DOHH2 (cell line): ENCODE data around the gene NSD2.

Source experiments
- H3F3A ChIP-seq: fragments of 200-600 bp; sonication (generic), shearing (Covaris generic); 2 replicates; pipeline ENCODE4 v1.6.0; 2016; ENCODE audit warnings: antibody characterized with exemption, mild to moderate bottlenecking; ENCODE audit not compliant: control insufficient read depth, insufficient read depth
- H3K27ac ChIP-seq: fragments of 200-600 bp; sonication (generic); 2 replicates; pipeline ENCODE4 v1.5.1; 2014; ENCODE audit warnings: low read depth, mild to moderate bottlenecking, low read length, moderate library complexity
- H3K27me3 ChIP-seq: fragments of 200-600 bp; sonication (generic); 2 replicates; pipeline ENCODE4 v1.6.1; 2014; ENCODE audit warnings: mild to moderate bottlenecking, low read length, mixed read lengths; ENCODE audit not compliant: control insufficient read depth
- H3K36me3 ChIP-seq: fragments of 200-600 bp; sonication (generic); 2 replicates; pipeline ENCODE4 v1.6.1; 2014; ENCODE audit warnings: mild to moderate bottlenecking, low read length, moderate library complexity, mixed read lengths; ENCODE audit not compliant: control insufficient read depth
- H3K4me1 ChIP-seq: fragments of 200-600 bp; sonication (generic); 2 replicates; pipeline ENCODE4 v1.6.1; 2014; ENCODE audit warnings: mild to moderate bottlenecking, low read length, mixed read lengths; ENCODE audit not compliant: control insufficient read depth
- H3K4me2 ChIP-seq: fragments of 200-600 bp; sonication (generic); 2 replicates; pipeline ENCODE4 v1.6.0; 2014; ENCODE audit warnings: mild to moderate bottlenecking, low read length, moderate library complexity
- H3K4me3 ChIP-seq: fragments of 200-600 bp; sonication (generic); 2 replicates; pipeline ENCODE4 v1.5.1; 2014; ENCODE audit warnings: mild to moderate bottlenecking, low read length, mixed read lengths
- H3K79me2 ChIP-seq: fragments of 200-600 bp; sonication (generic); 2 replicates; pipeline ENCODE4 v1.6.1; 2014; ENCODE audit warnings: mild to moderate bottlenecking, low read length, mixed read lengths; ENCODE audit not compliant: control insufficient read depth
- H3K9me2 ChIP-seq: fragments of 200-600 bp; sonication (generic); replicated peaks from 2 replicates; pipeline ENCODE4 v1.6.1; 2014; ENCODE audit warnings: mild to moderate bottlenecking, low read length, mixed read lengths; ENCODE audit not compliant: control insufficient read depth
- H3K9me3 ChIP-seq: fragments of 200-600 bp; sonication (generic); 2 replicates; pipeline ENCODE4 v1.6.1; 2014; ENCODE audit warnings: antibody characterized with exemption, low read length, mixed read lengths; ENCODE audit not compliant: control insufficient read depth, insufficient read depth
- H4K20me1 ChIP-seq: fragments of 200-600 bp; sonication (generic); 2 replicates; pipeline ENCODE4 v1.6.0; 2014; ENCODE audit warnings: low read depth, mild to moderate bottlenecking, antibody characterized with exemption, low read length, moderate library complexity; ENCODE audit not compliant: control insufficient read depth, insufficient read depth
- EZH2phosphoT487 ChIP-seq: fragments of 200-600 bp; sonication (generic); IDR thresholded peaks from 2 replicates; pipeline ENCODE4 v1.6.1; 2017; ENCODE audit warnings: borderline replicate concordance, mild to moderate bottlenecking, antibody characterized with exemption, low read length, moderate library complexity, mixed read lengths
- TF ChIP-seq, protein P1 (sequence below): fragments of 200-600 bp; sonication (generic); IDR thresholded peaks from one replicate; pipeline ENCODE4 v1.5.1; 2014; ENCODE audit warnings: antibody characterized with exemption, mild to moderate bottlenecking, low read depth, low read length; ENCODE audit not compliant: poor library complexity, severe bottlenecking

NSD2 gene

GRCh38 chr4:1962980-1963379 is 91.8 kb downstream of the NSD2 start:
- Histone ChIP-seq H3K4me3 (no peak overlapping the region), H3K4me1 (no peaks in the 10 kb centered on the region), H3K9me2 (no peaks in the 10 kb centered on the region), H3K79me2 (peaks cover 7% of the 10 kb centered on the region; the same call in 1 of the 2 replicates), H3K27me3 (no peaks in the 10 kb centered on the region), H3K27ac (no peak overlapping the region), H4K20me1 (no peaks in the 10 kb centered on the region; the same call in 1 of the 2 replicates), H3K4me2 (no peak overlapping the region), H3F3A (peaks cover 2% of the 10 kb centered on the region), H3K9me3 (no peaks in the 10 kb centered on the region), H3K36me3 (peaks cover 90% of the 10 kb centered on the region)
- TF ChIP-seq, protein P1, sequence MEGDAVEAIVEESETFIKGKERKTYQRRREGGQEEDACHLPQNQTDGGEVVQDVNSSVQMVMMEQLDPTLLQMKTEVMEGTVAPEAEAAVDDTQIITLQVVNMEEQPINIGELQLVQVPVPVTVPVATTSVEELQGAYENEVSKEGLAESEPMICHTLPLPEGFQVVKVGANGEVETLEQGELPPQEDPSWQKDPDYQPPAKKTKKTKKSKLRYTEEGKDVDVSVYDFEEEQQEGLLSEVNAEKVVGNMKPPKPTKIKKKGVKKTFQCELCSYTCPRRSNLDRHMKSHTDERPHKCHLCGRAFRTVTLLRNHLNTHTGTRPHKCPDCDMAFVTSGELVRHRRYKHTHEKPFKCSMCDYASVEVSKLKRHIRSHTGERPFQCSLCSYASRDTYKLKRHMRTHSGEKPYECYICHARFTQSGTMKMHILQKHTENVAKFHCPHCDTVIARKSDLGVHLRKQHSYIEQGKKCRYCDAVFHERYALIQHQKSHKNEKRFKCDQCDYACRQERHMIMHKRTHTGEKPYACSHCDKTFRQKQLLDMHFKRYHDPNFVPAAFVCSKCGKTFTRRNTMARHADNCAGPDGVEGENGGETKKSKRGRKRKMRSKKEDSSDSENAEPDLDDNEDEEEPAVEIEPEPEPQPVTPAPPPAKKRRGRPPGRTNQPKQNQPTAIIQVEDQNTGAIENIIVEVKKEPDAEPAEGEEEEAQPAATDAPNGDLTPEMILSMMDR, result no peak
- no peak for TF ChIP-seq EZH2phosphoT487

- Histone ChIP-seq H3K9me2 (no peaks in the 10 kb centered on the region), H3K4me3 (no peak overlapping the region), H3K9me3 (no peaks in the 10 kb centered on the region), H3K79me2 (peaks cover 7% of the 10 kb centered on the region; the same call in 1 of the 2 replicates), H3K4me1 (no peaks in the 10 kb centered on the region), H3K4me2 (no peak overlapping the region), H3K36me3 (peaks cover 87% of the 10 kb centered on the region), H3K27ac (no peak overlapping the region), H3F3A (peaks cover 2% of the 10 kb centered on the region), H3K27me3 (no peaks in the 10 kb centered on the region), H4K20me1 (no peaks in the 10 kb centered on the region; the same call in 1 of the 2 replicates)
- TF ChIP-seq, protein P1, result no peak
- no peak for TF ChIP-seq EZH2phosphoT487
Observed at GRCh38 chr4:1964443-1964842, 93.2 kb downstream of the NSD2 start.

- H3F3A ChIP-seq, result peaks cover 2% of the 10 kb centered on the region
- no peak for TF ChIP-seq EZH2phosphoT487
- TF ChIP-seq, protein P1, result no peak
- no peak overlapping the region for H3K4me2 ChIP-seq
- H3K79me2 ChIP-seq, result peaks cover 7% of the 10 kb centered on the region; the same call in 1 of the 2 replicates
- no peaks in the 10 kb centered on the region for H3K9me3 ChIP-seq
- H3K36me3 ChIP-seq, result peaks cover 86% of the 10 kb centered on the region
- H3K27ac ChIP-seq, result no peak overlapping the region
- no peak overlapping the region for H3K4me3 ChIP-seq
- H3K4me1 ChIP-seq, result no peaks in the 10 kb centered on the region
- H4K20me1 ChIP-seq, result no peaks in the 10 kb centered on the region; the same call in 1 of the 2 replicates
- no peaks in the 10 kb centered on the region for H3K9me2 ChIP-seq
- no peaks in the 10 kb centered on the region for H3K27me3 ChIP-seq
Observed at GRCh38 chr4:1964971-1965370, 93.8 kb downstream of the NSD2 start.
